K562 (cell line): ENCODE results near the gene BAMBI. TPM values are rescaled to one million over a fixed set of nuclear protein-coding genes. Genes with fewer than 3 reads are reported as not detected.

ENCODE experiments used
- BHLHE40 ChIP-seq: IDR thresholded peaks from 2 replicates; pipeline ENCODE4 v1.6.1; 2011; ENCODE audit warnings: low read length, improper control_type of control experiment
- C11orf30 ChIP-seq: fragments of 450-650 bp; IDR thresholded peaks from 2 replicates; pipeline ENCODE4 v1.6.1; 2016; ENCODE audit warnings: low read depth, mild to moderate bottlenecking
- CREB5 ChIP-seq: fragments of 250-450 bp; sonication (Bioruptor Pico); IDR thresholded peaks from 2 replicates; pipeline ENCODE4 v1.5.0; 2020; ENCODE audit warnings: mild to moderate bottlenecking
- CTBP1 ChIP-seq: fragments of 450-650 bp; IDR thresholded peaks from 2 replicates; pipeline ENCODE4 v1.6.1; 2016; ENCODE audit warnings: borderline replicate concordance
- E2F8 ChIP-seq: fragments of 450-650 bp; IDR thresholded peaks from 2 replicates; pipeline ENCODE4 v1.7.1; 2018; ENCODE audit warnings: mild to moderate bottlenecking, low read depth; ENCODE audit not compliant: partially characterized antibody
- HNRNPL ChIP-seq: fragments of 200-400 bp; formaldehyde crosslinking; IDR thresholded peaks from 2 replicates; pipeline ENCODE4 v1.6.1; 2017; ENCODE audit warnings: low read depth, mild to moderate bottlenecking, low read length
- KDM1A ChIP-seq, 2 experiments: fragments of 450-650 bp; IDR thresholded peaks; 2 replicates each; pipeline ENCODE4 v1.6.1; 2016; ENCODE audit warnings: mild to moderate bottlenecking in 2 of 2
- POLR2AphosphoS5 ChIP-seq: IDR thresholded peaks from 2 replicates; pipeline ENCODE4 v1.6.1; 2011; ENCODE audit warnings: mild to moderate bottlenecking, low read depth, low read length, moderate library complexity; ENCODE audit not compliant: control insufficient read depth, insufficient read depth
- SMAD4 ChIP-seq: fragments of 250-450 bp; sonication (Bioruptor Pico); conservative IDR thresholded peaks from 2 replicates; pipeline ENCODE4 v1.8.0; 2021; ENCODE audit warnings: inconsistent platforms, mild to moderate bottlenecking, moderate library complexity
- SMARCB1 ChIP-seq: IDR thresholded peaks from 2 replicates; pipeline ENCODE4 v1.6.1; 2011; ENCODE audit warnings: improper control_type of control experiment, low read depth; ENCODE audit not compliant: insufficient read length
- TAL1 ChIP-seq: fragments of 450-650 bp; IDR thresholded peaks from 2 replicates; pipeline ENCODE4 v1.6.1; 2016; ENCODE audit warnings: mild to moderate bottlenecking
- ZBTB2 ChIP-seq: fragments of 450-650 bp; IDR thresholded peaks from 2 replicates; pipeline ENCODE4 v1.6.1; 2016; ENCODE audit warnings: antibody characterized with exemption
- polyA plus RNA-seq, 8 experiments: library from polyadenylated mRNA; depleted of rRNA in 4 of 8; stranded (reverse) in 5 of 8; unstranded in 3 of 8; fragments of >200 nt; fragmentation: Nextera tagmentation in 2 of 8; fragmentation: Illumina TruSeq in 1 of 8; extraction: Ambion mirVana in 2 of 8; extraction: Trizol in 1 of 8; gene quantifications; 2 replicates each; pipeline versions ENCODE4 v1.2.1 to v1.2.3, GENCODE V29; 2011 to 2014; ENCODE audit warnings: inconsistent platforms in 1 of 8, missing spikeins in 1 of 8
- total RNA-seq, 7 experiments: library from RNA; depleted of rRNA in 6 of 7; stranded (reverse); fragments of >200 nt in 6 of 7; fragmentation: Illumina TruSeq in 2 of 7; extraction: Trizol in 2 of 7; gene quantifications; 2 replicates each; pipeline versions ENCODE4 v1.2.1 to v1.2.3, GENCODE V29; 2011 to 2021; ENCODE audit warnings: low replicate concordance in 1 of 7
- TF ChIP-seq, protein P1 (sequence below): sonication (generic); formaldehyde crosslinking; IDR thresholded peaks from 2 replicates; pipeline ENCODE4 v1.8.1; 2023; ENCODE audit warnings: mild to moderate bottlenecking, missing genetic modification reagents
- TF ChIP-seq, protein P2 (sequence below): fragments of 450-650 bp; formaldehyde crosslinking; IDR thresholded peaks from 2 replicates; pipeline ENCODE4 v1.4.0; 2020; ENCODE audit warnings: mild to moderate bottlenecking, moderate library complexity

Gene BAMBI
- total and polyA plus RNA-seq, 9 of the 15 experiments (the other 6 are each of a cell fraction or from before 2014, with no cell fraction given), result 2.0 to 21.8 (median 13.5) TPM

- TF ChIP-seq ZBTB2 (peak; percentile 60; the same call in 1 of the 2 replicates), E2F8 (peak; percentile 16), CTBP1 (peak; percentile 68; the same call in 1 of the 2 replicates), C11orf30 (no peak), CREB5 (CRISPR knock-in tag) (no peak), BHLHE40 (peak; percentile 66), HNRNPL (0 out of 2 replicates have a peak, but pooled peaks have one; percentile 60), TAL1 (peak; percentile 81), SMARCB1 (peak; percentile 84), SMAD4 (0 out of 2 replicates have a peak, but pooled peaks have one; percentile 30), KDM1A (IDR thresholded peaks at IDR 0.05) (peak in 1 of 2 experiments; percentile 3; a peak in 2 of 4 replicates), POLR2AphosphoS5 (peak; percentile 42; the same call in 1 of the 2 replicates)
- TF ChIP-seq, protein P1, sequence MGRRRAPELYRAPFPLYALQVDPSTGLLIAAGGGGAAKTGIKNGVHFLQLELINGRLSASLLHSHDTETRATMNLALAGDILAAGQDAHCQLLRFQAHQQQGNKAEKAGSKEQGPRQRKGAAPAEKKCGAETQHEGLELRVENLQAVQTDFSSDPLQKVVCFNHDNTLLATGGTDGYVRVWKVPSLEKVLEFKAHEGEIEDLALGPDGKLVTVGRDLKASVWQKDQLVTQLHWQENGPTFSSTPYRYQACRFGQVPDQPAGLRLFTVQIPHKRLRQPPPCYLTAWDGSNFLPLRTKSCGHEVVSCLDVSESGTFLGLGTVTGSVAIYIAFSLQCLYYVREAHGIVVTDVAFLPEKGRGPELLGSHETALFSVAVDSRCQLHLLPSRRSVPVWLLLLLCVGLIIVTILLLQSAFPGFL (CRISPR knock-in tag), result no peak
- TF ChIP-seq, protein P2, sequence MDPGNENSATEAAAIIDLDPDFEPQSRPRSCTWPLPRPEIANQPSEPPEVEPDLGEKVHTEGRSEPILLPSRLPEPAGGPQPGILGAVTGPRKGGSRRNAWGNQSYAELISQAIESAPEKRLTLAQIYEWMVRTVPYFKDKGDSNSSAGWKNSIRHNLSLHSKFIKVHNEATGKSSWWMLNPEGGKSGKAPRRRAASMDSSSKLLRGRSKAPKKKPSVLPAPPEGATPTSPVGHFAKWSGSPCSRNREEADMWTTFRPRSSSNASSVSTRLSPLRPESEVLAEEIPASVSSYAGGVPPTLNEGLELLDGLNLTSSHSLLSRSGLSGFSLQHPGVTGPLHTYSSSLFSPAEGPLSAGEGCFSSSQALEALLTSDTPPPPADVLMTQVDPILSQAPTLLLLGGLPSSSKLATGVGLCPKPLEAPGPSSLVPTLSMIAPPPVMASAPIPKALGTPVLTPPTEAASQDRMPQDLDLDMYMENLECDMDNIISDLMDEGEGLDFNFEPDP, result no peak
These were observed 4.8 kb downstream of the BAMBI start (continued) for GRCh38 chr10:28681928-28682750.
